Lower leg skin (tissue), 3 donors: Measurements from ENCODE around the gene AUTS2.

Experiments used
- CTCF ChIP-seq, 3 donors: fragments of 450-650 bp; IDR thresholded peaks; one replicate each; pipeline ENCODE4 v1.5.1; 2016; ENCODE audit warnings: antibody characterized with exemption in 3 of 3, mild to moderate bottlenecking in 3 of 3, moderate library complexity in 2 of 3
- POLR2A ChIP-seq, 2 donors: fragments of 450-650 bp; IDR thresholded peaks; one replicate each; pipeline ENCODE4 v1.6.1; 2016 to 2017; ENCODE audit warnings: antibody characterized with exemption in 2 of 2, mild to moderate bottlenecking in 1 of 2, moderate library complexity in 1 of 2

- TF ChIP-seq POLR2A (IDR thresholded peaks at IDR 0.05) (no peak), CTCF (IDR thresholded peaks at IDR 0.05) (no peak)
Observed at GRCh38 chr7:69619054-69619453, 20.8 kb downstream of the AUTS2 start.
